MCF 10A (cell line): ENCODE data around the gene NWD2. TPM values are rescaled to one million over a fixed set of nuclear protein-coding genes. Genes with fewer than 3 reads are reported as not detected.

Experiments
- BruUV-seq: library from RNA; stranded (reverse); fragments of 400-500 nt; replicated peaks from 2 replicates; lab custom pipeline; 2021; lab: Mats Ljungman, UMichigan
- CTCF ChIA-PET: fragments of 300-600 bp; sonication (Branson Sonifier 250); formaldehyde crosslinking; extraction: SDS; loops from one replicate; lab custom pipeline; 2021; ENCODE audit warnings: antibody characterized with exemption, inconsistent platforms; lab: Yijun Ruan, JAX
- POLR2A ChIA-PET: fragments of 300-600, 350-650 bp; sonication (Branson Sonifier 250); formaldehyde crosslinking; extraction: SDS; loops from one replicate; lab custom pipeline; 2020; ENCODE audit warnings: antibody characterized with exemption, inconsistent platforms; lab: Yijun Ruan, JAX
- DNase-seq: peaks from one replicate; pipeline ENCODE4 v3.0.0-alpha.2; 2018; ENCODE audit not compliant: unreplicated experiment
- H3K27ac Mint-ChIP-seq: one replicate; pipeline ENCODE4 v1.8.0; 2022; ENCODE audit warnings: mild to moderate bottlenecking, low read depth, mixed read lengths; ENCODE audit not compliant: unreplicated experiment
- H3K27me3 Mint-ChIP-seq: one replicate; pipeline ENCODE4 v1.8.0; 2022; ENCODE audit warnings: mixed read lengths; ENCODE audit not compliant: insufficient read depth, unreplicated experiment
- H3K36me3 Mint-ChIP-seq: one replicate; pipeline ENCODE4 v1.8.0; 2022; ENCODE audit warnings: mild to moderate bottlenecking, moderate library complexity, mixed read lengths; ENCODE audit not compliant: insufficient read depth, unreplicated experiment
- H3K4me1 Mint-ChIP-seq: one replicate; pipeline ENCODE4 v1.8.0; 2022; ENCODE audit warnings: mixed read lengths; ENCODE audit not compliant: insufficient read depth, unreplicated experiment
- H3K4me3 Mint-ChIP-seq: one replicate; pipeline ENCODE4 v1.8.0; 2022; ENCODE audit warnings: mild to moderate bottlenecking, moderate library complexity, mixed read lengths; ENCODE audit not compliant: unreplicated experiment
- H3K9me3 Mint-ChIP-seq: one replicate; pipeline ENCODE4 v1.8.0; 2022; ENCODE audit warnings: mixed read lengths; ENCODE audit not compliant: unreplicated experiment
- CTCF ChIP-seq: fragments of 200-600 bp; IDR thresholded peaks from one replicate; pipeline ENCODE4 v1.8.0; 2022; ENCODE audit warnings: antibody characterized with exemption, mild to moderate bottlenecking; ENCODE audit not compliant: unreplicated experiment
- intact Hi-C: fragments of 100-400 bp; cut with micrococcal nuclease; formaldehyde crosslinking; loops from 2 replicates; pipeline ENCODE4 v1.14.1; 2022
- total RNA-seq: library from RNA; stranded (reverse); gene quantifications from 2 replicates; pipeline ENCODE4 v1.2.3, GENCODE V29; 2022

The NWD2 gene
- total RNA-seq, 1 experiment from 2014 or later = not detected

GRCh38 chr4:37451656-37452055 lies 207.1 kb downstream of the NWD2 start:
- no peak for TF ChIP-seq CTCF
- ChIA-PET CTCF (interaction anchor here (0.6 to 5.7 kb wide), 5 partner anchors 9 to 585 kb away, joined by 3 to 60 read pairs (median 13); no protein-coding TSS in a partner anchor), POLR2A (no interaction called here)
- BruUV-seq = no TSS peak
- peaks cover 23% of the 10 kb centered on the region for H3K27me3 Mint-ChIP-seq
- no peaks in the 10 kb centered on the region for H3K9me3 Mint-ChIP-seq
- H3K36me3 Mint-ChIP-seq = no peaks in the 10 kb centered on the region
- H3K27ac Mint-ChIP-seq = no peak overlapping the region
- intact Hi-C loops = loop anchor here (2.0 kb wide), 3 partner anchors 151 to 583 kb away; partner anchors contain the start of gene RELL1
- no peaks in the 10 kb centered on the region for H3K4me1 Mint-ChIP-seq
- H3K4me3 Mint-ChIP-seq = no peak overlapping the region
- no peak for DNase-seq

- DNase-seq = peak; percentile 89
- TF ChIP-seq CTCF = peak; percentile 56
- Mint-ChIP-seq H3K4me3 (peak overlapping the region; percentile 71), H3K9me3 (no peaks in the 10 kb centered on the region), H3K4me1 (no peaks in the 10 kb centered on the region), H3K36me3 (no peaks in the 10 kb centered on the region), H3K27ac (no peak overlapping the region), H3K27me3 (peaks cover 23% of the 10 kb centered on the region)
- ChIA-PET POLR2A (interaction anchor here (0.6 to 1.8 kb wide), 4 partner anchors 11 to 152 kb away, joined by 3 to 9 read pairs (median 4); no protein-coding TSS in a partner anchor), CTCF (interaction anchor here (0.5 to 5.7 kb wide), 30 partner anchors 8 to 1290 kb away, joined by 3 to 60 read pairs (median 4); no protein-coding TSS in a partner anchor)
- BruUV-seq = no TSS peak
- intact Hi-C loops = loop anchor here (1.0 to 2.0 kb wide), 7 partner anchors 75 to 582 kb away; partner anchors contain the start of gene RELL1
Measured at GRCh38 chr4:37452952-37453280, 208.4 kb downstream of the NWD2 start.

GRCh38 chr4:37453281-37453998 lies 208.9 kb downstream of the NWD2 start:
- H3K27ac Mint-ChIP-seq = no peak overlapping the region
- CTCF ChIA-PET = interaction anchor here (0.6 to 5.7 kb wide), 34 partner anchors 8 to 1206 kb away, joined by 3 to 60 read pairs (median 4); no protein-coding TSS in a partner anchor
- no peak for TF ChIP-seq CTCF
- peak overlapping the region; percentile 71 for H3K4me3 Mint-ChIP-seq
- H3K4me1 Mint-ChIP-seq = no peaks in the 10 kb centered on the region
- intact Hi-C loops = loop anchor here (1.0 to 2.0 kb wide), 7 partner anchors 75 to 581 kb away; partner anchors contain the start of gene RELL1
- no TSS peak for BruUV-seq
- DNase-seq = peak; percentile 64
- H3K27me3 Mint-ChIP-seq = peaks cover 23% of the 10 kb centered on the region
- no peaks in the 10 kb centered on the region for H3K36me3 Mint-ChIP-seq
- POLR2A ChIA-PET = interaction anchor here (0.6 to 1.8 kb wide), 6 partner anchors 12 to 152 kb away, joined by 3 to 9 read pairs (median 3); no protein-coding TSS in a partner anchor
- H3K9me3 Mint-ChIP-seq = no peaks in the 10 kb centered on the region
